H9 (cell line): Measurements from ENCODE around the gene GBP7. TPM values are rescaled to one million over a fixed set of nuclear protein-coding genes. Genes with fewer than 3 reads are reported as not detected.

ENCODE experiments used
- DNase-seq: peaks from one replicate; pipeline ENCODE4 v3.0.0-alpha.2; 2017
- H2AFZ ChIP-seq: one replicate; pipeline ENCODE4 v1.6.1; 2013; ENCODE audit warnings: mild to moderate bottlenecking, low read length, control low read depth, moderate library complexity
- H2AK5ac ChIP-seq: 2 replicates; pipeline ENCODE4 v1.6.1; 2013; ENCODE audit warnings: low read length, control low read depth, mixed read lengths; ENCODE audit not compliant: insufficient read length
- H2BK120ac ChIP-seq: one replicate; pipeline ENCODE4 v1.6.1; 2013; ENCODE audit warnings: low read depth, mild to moderate bottlenecking, low read length, control low read depth, inconsistent platforms; ENCODE audit not compliant: poor library complexity, severe bottlenecking
- H2BK12ac ChIP-seq: 2 replicates; pipeline ENCODE4 v1.6.1; 2013; ENCODE audit warnings: low read length, control low read depth, mixed read lengths, low read depth; ENCODE audit not compliant: insufficient read length
- H2BK15ac ChIP-seq: 2 replicates; pipeline ENCODE4 v1.6.1; 2013; ENCODE audit warnings: low read depth, low read length, control low read depth
- H2BK20ac ChIP-seq: one replicate; pipeline ENCODE4 v1.6.1; 2013; ENCODE audit warnings: low read depth, mild to moderate bottlenecking, low read length, control low read depth, inconsistent platforms; ENCODE audit not compliant: poor library complexity, severe bottlenecking
- H2BK5ac ChIP-seq: 2 replicates; pipeline ENCODE4 v1.6.1; 2013; ENCODE audit warnings: low read length, control low read depth, mixed read lengths; ENCODE audit not compliant: insufficient read length
- H3K14ac ChIP-seq: 2 replicates; pipeline ENCODE4 v1.6.1; 2013; ENCODE audit warnings: low read length, control low read depth; ENCODE audit not compliant: insufficient read depth
- H3K18ac ChIP-seq: 2 replicates; pipeline ENCODE4 v1.6.1; 2013; ENCODE audit warnings: low read depth, mild to moderate bottlenecking, mixed read lengths, low read length, control low read depth; ENCODE audit not compliant: insufficient read length
- H3K23ac ChIP-seq: 2 replicates; pipeline ENCODE4 v1.6.1; 2013; ENCODE audit warnings: low read length, control low read depth, mixed read lengths, low read depth; ENCODE audit not compliant: insufficient read length
- H3K23me2 ChIP-seq: 2 replicates; pipeline ENCODE4 v1.6.1; 2013; ENCODE audit warnings: low read depth, mild to moderate bottlenecking, mixed read lengths, low read length, control low read depth; ENCODE audit not compliant: insufficient read length, poor library complexity, severe bottlenecking
- H3K27ac ChIP-seq: 2 replicates; pipeline ENCODE4 v1.5.1; 2013; ENCODE audit warnings: low read length, control low read depth, mixed read lengths, low read depth; ENCODE audit not compliant: insufficient read length
- H3K27me3 ChIP-seq: 2 replicates; pipeline ENCODE4 v1.6.1; 2013; ENCODE audit warnings: low read length, control low read depth, inconsistent platforms; ENCODE audit not compliant: insufficient read depth
- H3K4ac ChIP-seq: 2 replicates; pipeline ENCODE4 v1.6.1; 2013; ENCODE audit warnings: low read depth, mild to moderate bottlenecking, control low read depth, inconsistent platforms, low read length, moderate library complexity
- H3K4me1 ChIP-seq: 2 replicates; pipeline ENCODE4 v1.6.1; 2013; ENCODE audit warnings: low read length, control low read depth, inconsistent platforms; ENCODE audit not compliant: insufficient read depth
- H3K4me2 ChIP-seq: 2 replicates; pipeline ENCODE4 v1.6.1; 2013; ENCODE audit warnings: low read length, control low read depth, mixed read lengths; ENCODE audit not compliant: insufficient read length, insufficient read depth
- H3K56ac ChIP-seq: 2 replicates; pipeline ENCODE4 v1.6.1; 2013; ENCODE audit warnings: low read depth, mild to moderate bottlenecking, mixed read lengths, low read length, control low read depth; ENCODE audit not compliant: insufficient read length
- H3K79me1 ChIP-seq: 2 replicates; pipeline ENCODE4 v1.6.1; 2013; ENCODE audit warnings: low read depth, mild to moderate bottlenecking, moderate library complexity, low read length, control low read depth, inconsistent platforms; ENCODE audit not compliant: insufficient read depth, poor library complexity, severe bottlenecking
- H3K79me2 ChIP-seq: 2 replicates; pipeline ENCODE4 v1.6.1; 2013; ENCODE audit warnings: low read length, control low read depth, inconsistent platforms; ENCODE audit not compliant: insufficient read depth
- H3K9ac ChIP-seq: 2 replicates; pipeline ENCODE4 v1.6.1; 2013; ENCODE audit warnings: low read length, control low read depth, mixed read lengths; ENCODE audit not compliant: insufficient read length; ENCODE audit errors: extremely low read depth
- H3K9me3 ChIP-seq: one replicate; pipeline ENCODE4 v1.6.1; 2013; ENCODE audit warnings: low read depth, low read length, inconsistent platforms; ENCODE audit not compliant: control insufficient read depth
- H3T11ph ChIP-seq: one replicate; pipeline ENCODE4 v1.6.1; 2013; ENCODE audit warnings: mild to moderate bottlenecking, low read length, control low read depth, inconsistent platforms
- H4K20me1 ChIP-seq: one replicate; pipeline ENCODE4 v1.6.1; 2013; ENCODE audit not compliant: control insufficient read depth, insufficient read length, insufficient read depth
- H4K5ac ChIP-seq: 2 replicates; pipeline ENCODE4 v1.6.1; 2013; ENCODE audit warnings: low read depth, mild to moderate bottlenecking, mixed read lengths, low read length, control low read depth; ENCODE audit not compliant: insufficient read length
- H4K8ac ChIP-seq: replicated peaks from 2 replicates; pipeline ENCODE4 v1.6.1; 2013; ENCODE audit warnings: low read length, control low read depth, mixed read lengths, low read depth; ENCODE audit not compliant: insufficient read length
- H4K91ac ChIP-seq: 2 replicates; pipeline ENCODE4 v1.6.1; 2013; ENCODE audit warnings: low read depth, mild to moderate bottlenecking, moderate library complexity, mixed read lengths, low read length, control low read depth; ENCODE audit not compliant: insufficient read length
- H3K27ac Mint-ChIP-seq, 3 experiments: 2 replicates in 2 of 3; 3 replicates in 1 of 3; pipeline ENCODE4 v1.8.0; 2020 to 2021; ENCODE audit warnings: mixed read lengths in 3 of 3, mild to moderate bottlenecking in 1 of 3, moderate library complexity in 1 of 3
- H3K27me3 Mint-ChIP-seq: 2 replicates; pipeline ENCODE4 v1.8.0; 2021; ENCODE audit warnings: low read depth, mild to moderate bottlenecking, moderate library complexity, mixed read lengths
- H3K36me3 Mint-ChIP-seq, 3 experiments: 2 replicates in 2 of 3; 3 replicates in 1 of 3; pipeline ENCODE4 v1.8.0; 2020 to 2021; ENCODE audit warnings: low read depth in 3 of 3, mixed read lengths in 3 of 3; ENCODE audit not compliant: insufficient read depth in 1 of 3
- H3K4me1 Mint-ChIP-seq, 2 experiments: 2 replicates each; pipeline ENCODE4 v1.8.0; 2020; ENCODE audit warnings: mixed read lengths in 2 of 2
- H3K4me3 Mint-ChIP-seq, 2 experiments: 2 replicates in 1 of 2; 3 replicates in 1 of 2; pipeline ENCODE4 v1.8.0; 2020 to 2021; ENCODE audit warnings: mild to moderate bottlenecking in 2 of 2, mixed read lengths in 2 of 2, moderate library complexity in 1 of 2
- H3K9me3 Mint-ChIP-seq, 2 experiments: 2 replicates in 1 of 2; 3 replicates in 1 of 2; pipeline ENCODE4 v1.8.0; 2020; ENCODE audit warnings: mild to moderate bottlenecking in 2 of 2, mixed read lengths in 2 of 2, moderate library complexity in 1 of 2
- WGBS: extraction: QIAGEN DNeasy Blood & Tissue Kit; methylation state at CpG from one replicate; pipeline ENCODE4 v1.1.7; 2013; ENCODE audit warnings: missing lambda C conversion rate, low lambda C conversion rate, mixed read lengths; ENCODE audit not compliant: insufficient read length; ENCODE audit errors: extremely low coverage; 5-methylcytosine and 5-hydroxymethylcytosine counted together
- total RNA-seq: library from RNA; stranded (reverse); gene quantifications from 2 replicates; pipeline ENCODE4 v1.2.1, GENCODE V29; 2021
- TF ChIP-seq, protein P1 (sequence below): fragments of 200-600 bp; sonication (generic); conservative IDR thresholded peaks from 3 replicates; pipeline ENCODE4 v1.8.0; 2021; ENCODE audit warnings: antibody characterized with exemption, mild to moderate bottlenecking

Gene GBP7
- total RNA-seq, 1 experiment from 2014 or later = not detected

DNA sequence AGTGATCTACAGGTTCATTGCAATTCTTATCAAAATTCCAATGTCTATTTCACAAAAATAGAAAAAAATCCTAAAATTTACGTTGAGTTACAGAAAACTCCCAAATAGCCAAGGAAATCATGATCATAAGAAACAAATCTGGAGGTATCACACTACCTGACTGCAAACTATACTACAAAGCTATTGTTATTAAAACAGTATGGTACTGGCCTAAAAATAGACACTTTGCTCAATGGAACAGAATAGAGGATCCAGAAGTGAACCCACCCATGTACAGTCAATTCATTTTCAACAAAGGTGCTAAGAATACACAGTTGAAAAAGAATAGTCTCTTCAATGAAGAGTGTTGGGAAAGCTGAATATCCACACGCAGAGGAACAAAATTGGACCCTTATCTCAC, 80.1 kb downstream of the GBP7 start:
- Histone ChIP-seq H3K18ac (no peak overlapping the region), H4K20me1 (no peaks in the 10 kb centered on the region), H3K79me2 (no peaks in the 10 kb centered on the region), H2BK15ac (no peak overlapping the region), H3K79me1 (no peaks in the 10 kb centered on the region), H2BK20ac (no peak overlapping the region), H3K27me3 (no peaks in the 10 kb centered on the region), H3K56ac (no peak overlapping the region), H3K23me2 (no peaks in the 10 kb centered on the region), H4K91ac (no peak overlapping the region), H3T11ph (no peak overlapping the region), H4K8ac (no peak overlapping the region), H3K9ac (no peak overlapping the region), H3K4me1 (no peaks in the 10 kb centered on the region), H3K4me2 (no peak overlapping the region), H2BK12ac (no peak overlapping the region), H4K5ac (no peak overlapping the region), H2AK5ac (no peak overlapping the region), H3K14ac (no peak overlapping the region), H2AFZ (no peak overlapping the region), H3K4ac (no peak overlapping the region), H3K27ac (no peak overlapping the region), H2BK120ac (no peak overlapping the region), H2BK5ac (no peak overlapping the region), H3K9me3 (no peaks in the 10 kb centered on the region), H3K23ac (no peak overlapping the region)
- Mint-ChIP-seq H3K27me3 (no peaks in the 10 kb centered on the region), H3K4me3 (no peak overlapping the region), H3K4me1 (peaks cover 1 to 3% of the 10 kb centered on the region in 2 experiments), H3K27ac (no peak overlapping the region), H3K36me3 (peaks cover 2 to 14% (median 13%) of the 10 kb centered on the region in 3 experiments), H3K9me3 (peaks cover 18 to 23% of the 10 kb centered on the region in 2 experiments)
- DNase-seq = no peak
- no CpG with 5 or more reads among the region's 2 CpGs for WGBS
- TF ChIP-seq, protein P1, sequence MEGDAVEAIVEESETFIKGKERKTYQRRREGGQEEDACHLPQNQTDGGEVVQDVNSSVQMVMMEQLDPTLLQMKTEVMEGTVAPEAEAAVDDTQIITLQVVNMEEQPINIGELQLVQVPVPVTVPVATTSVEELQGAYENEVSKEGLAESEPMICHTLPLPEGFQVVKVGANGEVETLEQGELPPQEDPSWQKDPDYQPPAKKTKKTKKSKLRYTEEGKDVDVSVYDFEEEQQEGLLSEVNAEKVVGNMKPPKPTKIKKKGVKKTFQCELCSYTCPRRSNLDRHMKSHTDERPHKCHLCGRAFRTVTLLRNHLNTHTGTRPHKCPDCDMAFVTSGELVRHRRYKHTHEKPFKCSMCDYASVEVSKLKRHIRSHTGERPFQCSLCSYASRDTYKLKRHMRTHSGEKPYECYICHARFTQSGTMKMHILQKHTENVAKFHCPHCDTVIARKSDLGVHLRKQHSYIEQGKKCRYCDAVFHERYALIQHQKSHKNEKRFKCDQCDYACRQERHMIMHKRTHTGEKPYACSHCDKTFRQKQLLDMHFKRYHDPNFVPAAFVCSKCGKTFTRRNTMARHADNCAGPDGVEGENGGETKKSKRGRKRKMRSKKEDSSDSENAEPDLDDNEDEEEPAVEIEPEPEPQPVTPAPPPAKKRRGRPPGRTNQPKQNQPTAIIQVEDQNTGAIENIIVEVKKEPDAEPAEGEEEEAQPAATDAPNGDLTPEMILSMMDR = no peak
